ENCODE results near the gene DNAJB6.

DNA sequence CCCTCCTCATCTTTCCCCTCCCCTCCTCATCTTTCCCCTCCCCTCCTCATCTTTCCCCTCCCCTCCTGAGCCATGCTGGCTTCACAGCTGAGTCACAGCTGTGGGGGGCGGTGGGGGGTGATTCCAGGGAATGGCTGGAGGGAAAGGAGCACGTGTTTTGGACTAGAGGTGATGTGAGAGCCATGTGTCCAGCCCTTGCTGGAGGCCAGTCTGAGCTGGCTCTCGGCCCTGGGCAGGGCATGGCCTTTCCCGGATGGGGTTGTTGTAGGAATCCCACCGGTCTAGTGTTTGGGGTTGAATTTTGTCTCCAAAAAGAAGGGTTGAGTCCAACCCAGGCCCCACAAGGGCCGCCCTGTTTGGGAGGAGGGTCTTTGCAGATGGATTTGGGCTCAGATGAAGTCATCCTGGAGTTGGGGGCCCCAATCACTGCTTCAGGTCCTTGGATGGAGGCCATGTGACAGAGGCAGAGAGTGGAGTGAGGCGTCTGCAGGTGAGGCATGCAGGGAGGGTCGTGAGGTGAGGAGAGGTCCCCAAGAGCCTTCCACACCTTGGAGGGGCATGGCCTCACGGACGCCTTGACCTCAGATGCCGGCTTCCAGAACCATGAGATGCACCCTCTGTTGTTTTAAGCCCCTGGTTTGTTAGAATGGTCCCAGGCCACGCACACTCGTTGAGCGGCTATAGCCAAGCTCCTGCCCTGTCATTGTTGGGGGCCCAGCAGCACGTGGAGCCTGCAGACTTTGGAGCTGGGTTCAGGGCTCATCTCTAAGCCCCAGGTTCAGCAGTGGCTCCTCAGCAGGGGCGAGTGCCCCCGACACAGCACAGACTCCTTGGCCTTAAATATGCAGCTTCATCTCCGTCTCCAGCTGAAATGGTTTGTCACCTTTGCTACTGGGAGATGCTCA lies 101.6 kb downstream of the DNAJB6 start:
- TF ChIP-seq, protein P1, sequence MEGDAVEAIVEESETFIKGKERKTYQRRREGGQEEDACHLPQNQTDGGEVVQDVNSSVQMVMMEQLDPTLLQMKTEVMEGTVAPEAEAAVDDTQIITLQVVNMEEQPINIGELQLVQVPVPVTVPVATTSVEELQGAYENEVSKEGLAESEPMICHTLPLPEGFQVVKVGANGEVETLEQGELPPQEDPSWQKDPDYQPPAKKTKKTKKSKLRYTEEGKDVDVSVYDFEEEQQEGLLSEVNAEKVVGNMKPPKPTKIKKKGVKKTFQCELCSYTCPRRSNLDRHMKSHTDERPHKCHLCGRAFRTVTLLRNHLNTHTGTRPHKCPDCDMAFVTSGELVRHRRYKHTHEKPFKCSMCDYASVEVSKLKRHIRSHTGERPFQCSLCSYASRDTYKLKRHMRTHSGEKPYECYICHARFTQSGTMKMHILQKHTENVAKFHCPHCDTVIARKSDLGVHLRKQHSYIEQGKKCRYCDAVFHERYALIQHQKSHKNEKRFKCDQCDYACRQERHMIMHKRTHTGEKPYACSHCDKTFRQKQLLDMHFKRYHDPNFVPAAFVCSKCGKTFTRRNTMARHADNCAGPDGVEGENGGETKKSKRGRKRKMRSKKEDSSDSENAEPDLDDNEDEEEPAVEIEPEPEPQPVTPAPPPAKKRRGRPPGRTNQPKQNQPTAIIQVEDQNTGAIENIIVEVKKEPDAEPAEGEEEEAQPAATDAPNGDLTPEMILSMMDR (IDR thresholded peaks at IDR 0.05), result no peak
- no peak for TF ChIP-seq POLR2A (IDR thresholded peaks at IDR 0.05)
